ACHN (cell line): ENCODE results near the gene CYP17A1.
"Not testable (repeated sequence)": the region's sequence is repeated elsewhere in the genome, so short reads cannot be mapped to it uniquely, and the experiment has no call there.

Source experiments
- DNase-seq: peaks from one replicate; pipeline ENCODE4 v3.0.0-alpha.2; 2015
- in situ Hi-C: cut with HindIII; loops from 2 replicates; pipeline ENCODE4 v1.10.0; 2017; ENCODE audit warnings: low sequenced_read_pairs, low pct_ligation_motif_present, low pct_unique_long_range_greater_than_20kb

Gene CYP17A1, protein sequence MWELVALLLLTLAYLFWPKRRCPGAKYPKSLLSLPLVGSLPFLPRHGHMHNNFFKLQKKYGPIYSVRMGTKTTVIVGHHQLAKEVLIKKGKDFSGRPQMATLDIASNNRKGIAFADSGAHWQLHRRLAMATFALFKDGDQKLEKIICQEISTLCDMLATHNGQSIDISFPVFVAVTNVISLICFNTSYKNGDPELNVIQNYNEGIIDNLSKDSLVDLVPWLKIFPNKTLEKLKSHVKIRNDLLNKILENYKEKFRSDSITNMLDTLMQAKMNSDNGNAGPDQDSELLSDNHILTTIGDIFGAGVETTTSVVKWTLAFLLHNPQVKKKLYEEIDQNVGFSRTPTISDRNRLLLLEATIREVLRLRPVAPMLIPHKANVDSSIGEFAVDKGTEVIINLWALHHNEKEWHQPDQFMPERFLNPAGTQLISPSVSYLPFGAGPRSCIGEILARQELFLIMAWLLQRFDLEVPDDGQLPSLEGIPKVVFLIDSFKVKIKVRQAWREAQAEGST

DNA sequence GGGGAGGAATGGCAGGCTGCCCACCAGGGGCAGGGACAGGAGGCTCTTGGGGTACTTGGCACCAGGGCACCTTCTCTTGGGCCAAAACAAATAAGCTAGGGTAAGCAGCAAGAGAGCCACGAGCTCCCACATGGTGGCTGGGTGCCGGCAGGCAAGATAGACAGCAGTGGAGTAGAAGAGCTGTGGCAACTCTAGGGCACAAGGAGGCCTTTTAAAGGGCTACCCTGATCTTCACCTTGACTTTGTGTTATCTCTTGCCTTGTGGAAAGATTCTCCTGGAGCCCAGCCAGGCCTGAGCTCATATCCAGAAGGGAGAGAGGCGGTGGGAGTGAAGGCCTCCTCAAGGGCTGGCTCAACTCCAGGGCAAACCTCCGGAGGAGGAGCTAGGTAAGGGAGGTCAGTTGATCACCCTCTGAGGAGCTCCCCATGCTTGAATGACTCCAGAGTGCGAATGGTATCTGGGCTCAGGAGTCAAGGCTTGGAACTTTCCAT is at the start of gene CYP17A1:
Gene CYP17A1, minus strand, starts transcription at position 184 of the 492 bp plus-strand sequence. Its CDS starts 52 bp downstream, at position 132.
- in situ Hi-C loops = no loop called here
- DNase-seq = peak; percentile 60

DNA sequence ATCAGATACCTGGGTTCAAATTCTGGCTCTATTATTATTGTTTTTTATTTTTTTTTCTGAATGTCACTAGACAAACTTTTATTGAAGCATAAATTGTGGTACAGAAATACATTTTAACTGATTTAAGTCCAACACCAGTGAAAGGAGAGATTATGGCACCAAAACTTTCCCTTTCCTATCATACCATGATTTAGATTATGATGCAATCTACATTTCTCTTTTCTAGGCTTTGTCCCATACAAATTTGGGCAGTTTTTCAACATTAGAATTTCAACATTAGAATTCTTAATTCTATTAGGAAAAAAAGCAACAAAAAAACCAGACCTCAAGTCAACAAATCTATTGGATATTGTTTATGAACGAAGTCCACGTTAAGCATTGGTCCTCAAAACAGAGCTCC is 43.0 kb upstream of the CYP17A1 start:
- in situ Hi-C loops = no loop called here
- DNase-seq = no peak

DNA sequence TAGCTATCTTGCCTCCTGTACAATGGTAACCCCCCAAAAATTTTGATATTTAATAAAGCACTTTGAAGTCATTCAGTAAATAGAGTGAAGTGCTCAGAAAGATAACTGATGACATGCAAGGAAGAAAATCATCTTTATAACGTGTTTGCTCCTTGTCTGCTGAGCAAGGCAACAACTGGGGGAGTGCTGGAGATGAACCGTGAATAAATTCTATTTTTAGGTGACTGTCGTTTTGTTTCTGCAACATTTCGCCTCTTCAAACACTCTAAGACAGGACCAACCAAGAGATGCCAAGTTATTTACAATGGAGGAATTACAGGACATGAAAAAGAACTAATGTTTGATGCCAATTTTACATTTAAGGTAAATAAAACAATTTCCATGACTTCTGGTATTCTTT is 41.4 kb upstream of the CYP17A1 start:
- in situ Hi-C loops = no loop called here
- DNase-seq = no peak

DNA sequence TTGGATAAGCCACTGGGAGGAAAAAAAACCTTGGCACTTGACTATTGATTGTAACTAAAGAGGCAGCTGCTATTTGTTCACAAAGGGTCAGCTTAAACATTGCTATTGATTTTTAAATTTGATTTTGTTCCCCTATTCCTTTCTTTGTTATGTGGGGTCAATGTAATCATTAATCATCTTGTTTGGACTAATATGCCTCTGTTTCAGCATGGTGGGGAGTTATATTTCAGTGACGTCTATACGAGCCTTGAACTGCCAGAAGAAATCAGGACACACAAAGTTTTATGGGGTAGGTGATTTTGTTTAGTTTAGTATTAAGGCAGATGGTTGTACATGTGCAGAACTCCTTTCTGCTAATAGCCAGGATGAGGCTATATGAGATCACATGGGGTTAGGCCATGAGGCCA is 39.5 kb upstream of the CYP17A1 start:
- in situ Hi-C loops = no loop called here
- DNase-seq = no peak

DNA sequence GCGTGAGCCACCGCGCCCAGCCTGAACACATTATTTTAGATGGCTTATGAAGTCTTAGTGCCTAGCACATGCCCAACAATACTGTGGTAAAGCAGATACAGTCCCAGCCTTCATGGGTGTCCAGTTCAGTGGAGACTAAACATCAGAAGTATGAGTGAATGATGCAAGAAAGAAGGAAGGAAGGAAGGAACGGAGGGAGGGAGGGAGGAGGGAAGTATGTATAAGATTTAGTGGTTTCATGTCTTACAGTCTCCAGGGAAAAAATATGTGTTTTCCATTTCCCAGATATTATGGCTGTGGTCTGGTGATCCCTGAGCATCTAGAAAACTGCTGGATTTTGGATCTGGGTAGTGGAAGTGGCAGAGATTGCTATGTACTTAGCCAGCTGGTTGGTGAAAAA is 35.0 kb upstream of the CYP17A1 start:
- in situ Hi-C loops = no loop called here
- no peak for DNase-seq

DNA sequence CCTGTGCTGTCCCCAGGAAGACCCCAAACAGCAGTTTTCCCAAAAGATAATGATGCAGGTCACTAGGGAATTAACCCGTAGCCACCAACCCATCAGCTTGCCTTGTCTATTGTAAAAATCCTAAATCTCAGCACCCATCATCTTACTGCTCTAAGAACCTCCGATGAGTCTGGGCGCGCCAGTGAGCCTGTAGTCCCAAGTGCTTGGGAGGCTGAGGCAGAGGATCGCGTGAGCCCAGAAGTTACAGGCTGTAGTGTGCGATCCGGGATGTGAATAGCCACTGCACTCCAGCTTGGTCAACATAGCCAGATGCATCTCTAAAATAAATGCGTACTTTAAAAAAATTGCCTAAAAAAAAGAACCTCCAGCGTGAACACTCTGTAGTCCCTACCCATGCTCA is 33.0 kb upstream of the CYP17A1 start:
- no peak for DNase-seq
- in situ Hi-C loops = no loop called here

DNA sequence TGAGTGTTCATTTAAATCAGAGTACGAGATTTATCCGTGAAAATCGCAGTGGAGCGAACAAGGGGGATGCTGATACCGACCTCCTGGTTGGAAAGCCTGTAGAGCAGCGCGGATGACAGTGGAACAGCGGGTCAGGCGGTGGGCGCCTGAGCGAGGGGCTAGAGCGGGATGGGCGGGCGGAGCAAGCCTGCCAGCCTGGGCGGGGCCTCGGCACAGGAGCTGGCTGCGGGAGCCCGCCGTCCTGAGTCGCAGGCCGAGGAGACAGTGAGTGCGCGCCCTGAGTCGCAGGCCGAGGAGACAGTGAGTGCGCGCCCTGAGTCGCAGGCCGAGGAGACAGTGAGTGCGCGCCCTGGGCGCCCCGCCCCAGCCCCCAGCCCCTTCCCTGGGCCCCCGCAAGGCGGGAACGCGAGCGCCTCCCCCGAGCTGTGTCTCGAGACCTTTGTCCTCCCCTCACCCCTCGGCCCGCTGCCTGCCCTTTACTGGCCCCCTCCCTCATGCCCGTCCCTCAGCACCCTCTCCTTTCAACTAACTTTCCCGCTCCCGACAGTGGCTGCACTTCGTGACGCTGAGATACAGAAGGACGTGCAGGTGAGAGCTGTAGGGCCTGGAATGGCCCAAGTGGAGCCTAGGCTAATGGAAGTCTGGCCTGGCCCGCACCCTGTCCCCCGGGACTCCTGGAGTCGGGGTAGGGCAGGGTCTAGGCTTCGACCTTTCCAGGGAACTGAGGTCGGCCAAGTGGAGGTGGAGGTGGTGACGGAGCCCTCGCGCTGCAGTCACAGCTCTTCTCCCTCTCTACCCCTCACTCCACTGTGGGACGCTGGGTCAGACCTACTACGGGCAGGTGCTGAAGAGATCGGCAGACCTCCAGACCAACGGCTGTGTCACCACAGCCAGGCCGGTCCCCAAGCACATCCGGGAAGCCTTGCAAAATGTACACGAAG is 32.3 kb upstream of the CYP17A1 start, which contains the start of gene AS3MT:
Gene AS3MT, plus strand, starts transcription at position 213 of the 941 bp plus-strand sequence. Its CDS starts 123 bp downstream, at position 336.
- peak; percentile 50 for DNase-seq
- in situ Hi-C loops = no loop called here

DNA sequence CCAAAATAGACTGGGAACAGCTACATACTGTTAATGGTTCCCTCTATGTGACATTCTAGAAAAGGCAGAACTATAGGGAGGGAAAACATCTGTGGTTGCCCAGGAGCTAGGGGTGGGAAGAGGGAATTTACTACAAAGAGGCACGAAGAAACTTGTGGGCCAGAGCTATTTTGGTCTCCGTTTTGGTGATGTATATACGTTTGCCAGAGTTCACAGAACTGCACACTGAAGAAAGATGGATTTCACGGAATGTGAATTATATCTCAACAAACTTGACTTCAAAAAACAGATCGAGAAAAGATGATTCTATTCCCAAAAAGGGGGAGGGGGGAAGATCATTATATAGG is 31.7 kb upstream of the CYP17A1 start:
- in situ Hi-C loops = no loop called here
- no peak for DNase-seq

DNA sequence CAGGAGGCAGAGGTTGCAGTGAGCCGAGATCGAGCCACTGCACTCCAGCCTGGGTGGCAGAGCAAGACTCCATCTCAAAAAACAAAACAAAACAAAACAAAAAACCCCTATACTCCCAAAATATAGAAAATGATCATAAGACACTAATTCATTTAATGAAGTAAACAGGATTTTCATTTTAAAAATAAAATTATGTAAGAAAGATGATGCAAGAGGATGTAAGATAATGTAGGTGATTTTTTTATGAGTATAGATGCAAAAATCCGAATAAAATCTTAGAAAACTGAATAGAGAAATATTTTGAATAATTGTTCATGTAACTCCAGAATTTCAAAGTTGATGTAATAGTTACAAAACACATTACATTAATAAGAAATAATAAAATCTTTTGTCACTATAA is 28.4 kb upstream of the CYP17A1 start:
- in situ Hi-C loops = no loop called here
- DNase-seq = no peak

DNA sequence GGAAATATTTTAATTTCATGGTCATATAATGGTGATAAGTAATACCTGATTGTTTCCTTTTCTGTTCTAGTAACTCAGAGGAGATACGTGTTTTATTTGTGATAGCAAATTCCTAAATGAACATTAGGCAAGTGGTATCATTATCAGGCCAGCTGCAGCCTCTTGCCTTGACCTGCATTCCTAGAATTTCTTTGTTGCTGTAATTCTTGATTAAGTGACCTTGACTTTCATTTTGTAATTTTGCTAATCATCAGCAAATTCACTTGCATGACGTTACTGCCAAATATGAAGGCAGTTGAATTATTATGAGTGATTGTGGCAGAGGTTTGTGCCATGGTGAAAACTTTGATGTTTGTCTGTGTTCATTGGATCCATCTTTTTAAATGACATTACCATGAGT is 26.4 kb upstream of the CYP17A1 start:
- DNase-seq = no peak

DNA sequence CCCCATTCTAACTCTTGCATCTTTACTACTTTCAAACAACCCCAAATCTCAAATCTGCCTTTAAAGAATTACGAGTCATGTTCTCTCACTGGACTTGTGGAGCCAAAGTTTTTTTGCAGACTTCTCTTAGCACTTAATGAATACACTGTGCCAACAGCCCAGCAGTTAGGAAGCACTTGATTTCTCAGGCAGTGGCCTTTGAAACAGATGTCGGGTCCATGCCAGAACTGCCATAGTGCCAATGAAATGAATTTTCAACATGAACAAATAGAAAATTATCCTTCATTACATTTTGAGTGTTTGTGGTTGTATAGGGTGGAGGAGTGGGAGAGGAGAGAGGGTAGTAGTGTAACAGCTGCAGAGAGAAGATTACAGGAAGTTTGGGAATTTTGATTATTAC is 22.7 kb upstream of the CYP17A1 start:
- DNase-seq = no peak
- in situ Hi-C loops = no loop called here

More for the DNA sequence above, 26.4 kb upstream of the CYP17A1 start:
- in situ Hi-C loops = no loop called here

DNA sequence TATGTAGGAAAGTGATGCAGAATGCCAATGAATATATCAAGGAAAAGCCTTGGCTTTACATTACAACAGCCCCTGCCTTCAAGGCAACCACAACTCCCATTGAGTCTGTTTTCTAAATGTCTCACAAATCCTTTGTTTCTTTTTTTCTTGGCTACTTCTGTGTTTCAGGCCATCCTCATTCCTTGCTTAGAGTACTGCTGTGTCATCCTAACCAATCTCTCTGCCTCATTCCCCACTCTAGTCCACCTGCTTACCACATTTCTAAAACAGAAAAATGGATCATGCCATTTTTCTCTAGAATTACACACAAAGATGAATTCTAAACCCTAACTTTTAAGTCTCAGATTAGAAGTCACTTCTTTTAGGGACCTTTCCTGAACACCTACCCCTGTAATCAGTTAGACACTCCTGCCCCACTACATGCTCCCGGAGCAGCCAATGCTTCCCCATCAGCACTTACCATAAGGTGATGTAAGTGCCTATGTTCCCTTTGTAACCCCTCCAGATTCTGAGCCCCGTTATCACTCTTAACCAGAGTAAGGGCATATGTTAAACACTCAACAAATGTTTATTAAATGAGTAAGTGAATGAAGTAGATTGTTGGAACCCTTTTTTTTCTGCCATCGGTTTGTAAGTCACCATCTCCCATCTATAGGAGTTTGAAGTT is 19.7 kb upstream of the CYP17A1 start:
- no peak for DNase-seq
- in situ Hi-C loops = no loop called here

DNA sequence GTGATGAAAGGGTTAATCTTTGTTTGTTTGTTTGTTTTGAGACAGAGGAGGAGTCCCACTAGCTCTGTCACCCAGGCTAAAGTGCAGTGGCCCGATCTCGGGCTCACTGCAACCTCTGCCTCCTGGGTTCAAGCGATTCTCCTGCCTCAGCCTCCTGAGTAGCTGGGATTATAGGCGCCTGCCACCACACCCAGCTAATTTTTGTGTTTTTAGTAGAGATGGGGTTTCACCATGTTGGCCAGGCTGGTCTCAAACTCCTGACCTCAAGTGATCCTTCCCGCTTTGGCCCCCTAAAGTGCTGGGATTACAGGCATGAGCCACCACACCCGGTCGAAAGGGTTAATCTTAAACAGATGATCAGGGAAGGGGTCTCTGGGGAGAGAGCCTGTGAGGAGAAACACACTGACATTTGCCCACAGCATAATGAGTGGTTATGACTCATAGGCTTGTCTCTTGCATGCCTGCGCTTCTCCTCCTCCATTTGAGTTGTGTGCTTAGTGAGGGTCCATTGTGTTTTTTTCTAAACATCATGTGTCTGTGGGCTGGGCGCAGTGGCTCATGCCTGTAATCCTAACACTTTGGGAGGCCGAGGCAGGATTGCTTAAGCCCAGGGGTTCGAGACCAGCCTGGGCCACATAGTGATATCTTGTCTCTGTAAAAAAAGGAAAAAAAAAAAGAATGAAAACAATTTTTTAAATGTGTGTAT is 18.7 kb upstream of the CYP17A1 start:
- in situ Hi-C loops = not testable (repeated sequence)
- DNase-seq = peak; percentile 95

DNA sequence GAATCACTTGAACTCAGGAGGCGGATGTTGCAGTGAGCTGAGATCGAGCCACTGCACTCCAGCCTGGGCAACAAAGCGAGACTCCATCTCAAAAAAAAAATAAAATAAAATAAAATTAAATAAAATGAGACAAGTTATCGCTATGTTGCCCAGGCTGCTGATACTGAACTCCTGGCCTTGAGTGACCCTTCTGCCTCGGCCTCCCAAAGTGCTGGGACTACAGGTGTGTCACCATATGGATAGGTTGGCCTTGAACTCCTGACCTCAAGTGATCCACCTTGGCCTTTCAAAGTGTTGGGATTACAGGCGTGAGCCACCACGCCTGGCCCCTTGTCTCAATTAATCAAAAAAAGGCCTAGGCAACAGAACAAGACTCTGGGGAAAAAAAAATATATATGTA is 16.0 kb upstream of the CYP17A1 start:
- in situ Hi-C loops, DNase-seq: not testable (repeated sequence)

DNA sequence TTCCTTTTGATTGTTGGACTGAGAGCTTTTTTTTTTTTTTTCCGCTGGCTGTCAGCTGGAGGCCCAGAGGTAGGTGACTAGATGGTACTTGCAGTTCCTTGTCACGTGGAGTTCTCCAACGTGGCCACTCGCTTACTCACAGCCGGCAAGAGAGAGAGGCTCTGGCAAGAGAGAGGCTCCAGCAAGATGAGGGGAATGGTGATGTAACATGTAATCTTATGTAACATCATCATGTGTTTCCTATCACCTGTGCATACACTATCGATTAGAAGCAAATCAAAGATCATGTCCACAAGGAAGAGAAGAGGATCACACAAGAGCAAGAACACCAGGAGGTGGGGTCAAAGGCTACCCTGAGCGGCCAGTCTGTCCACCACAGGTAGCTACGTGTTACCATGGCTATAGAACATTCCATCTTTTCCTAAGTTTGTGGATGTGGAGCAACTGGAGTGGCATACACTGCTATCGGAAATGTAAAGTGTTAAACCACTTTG is 12.9 kb upstream of the CYP17A1 start:
- DNase-seq = no peak
- in situ Hi-C loops = no loop called here

DNA sequence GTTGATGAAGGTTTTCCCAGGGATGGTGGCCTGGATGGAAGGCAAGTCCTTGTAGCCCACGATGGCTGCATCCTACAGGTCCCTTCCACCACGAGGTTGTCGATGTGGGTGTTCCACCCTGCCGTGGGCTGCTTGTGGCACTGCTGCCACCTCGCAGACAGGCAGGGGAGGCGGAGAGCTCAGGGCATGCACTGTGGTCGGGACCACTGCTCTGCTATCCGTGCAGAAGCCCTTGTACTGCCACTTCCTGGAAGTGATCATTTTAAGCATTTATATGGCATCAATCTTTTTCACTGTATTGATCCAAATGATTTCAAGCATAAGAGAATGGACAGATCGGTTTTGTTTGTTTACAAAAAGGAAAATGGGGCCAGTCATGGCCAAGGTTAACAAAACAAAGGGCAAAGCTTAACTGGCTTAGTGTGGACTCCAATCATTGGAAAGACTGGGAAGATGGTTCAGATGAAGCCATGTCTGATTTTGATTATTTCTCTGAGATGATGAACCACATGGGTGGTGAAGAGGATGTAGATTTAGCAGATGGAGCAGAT is 8.2 kb upstream of the CYP17A1 start:
- DNase-seq = no peak

DNA sequence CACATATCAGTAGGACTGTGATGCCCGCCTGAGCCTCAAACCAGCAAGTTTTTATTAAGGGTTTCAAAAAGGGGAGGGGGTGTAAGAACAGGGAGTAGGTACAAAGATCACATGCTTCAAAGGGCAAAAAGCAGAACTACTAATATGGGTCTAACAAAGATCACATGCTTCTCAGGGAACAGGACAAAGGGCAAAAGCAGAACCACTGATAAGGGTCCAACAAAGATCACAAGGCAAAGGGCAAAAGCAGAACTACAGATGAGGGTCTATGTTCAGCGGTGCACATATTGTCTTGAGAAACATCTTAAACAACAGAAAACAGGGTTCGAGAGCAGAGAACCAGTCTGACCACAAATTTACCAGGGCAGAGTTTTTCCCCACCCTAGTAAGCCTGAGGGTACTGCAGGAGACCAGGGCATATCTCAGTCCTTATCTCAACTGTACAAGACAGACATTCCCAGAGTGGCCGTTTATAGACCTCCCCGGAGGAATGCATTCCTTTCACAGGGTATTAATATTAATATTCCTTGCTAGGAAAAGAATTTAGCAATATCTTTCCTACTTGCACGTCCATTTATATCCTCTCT is 7.1 kb upstream of the CYP17A1 start:
- in situ Hi-C loops, DNase-seq: not testable (repeated sequence)

More for the DNA sequence above, 8.2 kb upstream of the CYP17A1 start:
- in situ Hi-C loops = no loop called here
